ENCODE results near the gene DOCK1.

The DOCK1 gene

DNA sequence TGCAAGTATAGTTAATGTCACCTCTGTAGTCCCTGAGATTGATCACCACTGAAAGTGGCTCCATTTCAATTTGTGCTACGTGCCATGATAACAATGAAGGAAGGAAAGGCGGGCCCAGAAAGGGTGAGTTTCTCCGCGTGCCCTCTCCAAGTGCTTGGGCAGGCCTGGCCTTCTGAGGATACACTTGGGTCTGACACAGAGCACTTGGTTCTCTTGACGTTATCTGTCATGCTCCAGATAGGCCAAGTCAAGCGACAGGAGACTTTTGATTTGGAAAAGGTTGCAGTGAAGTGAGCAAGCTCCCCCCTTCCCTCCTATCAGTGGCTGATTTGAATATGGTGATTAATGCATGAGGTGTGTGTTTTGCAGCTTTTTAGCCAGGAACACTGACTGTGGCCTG, 452.0 kb downstream of the DOCK1 start:
- TF ChIP-seq, protein P1, sequence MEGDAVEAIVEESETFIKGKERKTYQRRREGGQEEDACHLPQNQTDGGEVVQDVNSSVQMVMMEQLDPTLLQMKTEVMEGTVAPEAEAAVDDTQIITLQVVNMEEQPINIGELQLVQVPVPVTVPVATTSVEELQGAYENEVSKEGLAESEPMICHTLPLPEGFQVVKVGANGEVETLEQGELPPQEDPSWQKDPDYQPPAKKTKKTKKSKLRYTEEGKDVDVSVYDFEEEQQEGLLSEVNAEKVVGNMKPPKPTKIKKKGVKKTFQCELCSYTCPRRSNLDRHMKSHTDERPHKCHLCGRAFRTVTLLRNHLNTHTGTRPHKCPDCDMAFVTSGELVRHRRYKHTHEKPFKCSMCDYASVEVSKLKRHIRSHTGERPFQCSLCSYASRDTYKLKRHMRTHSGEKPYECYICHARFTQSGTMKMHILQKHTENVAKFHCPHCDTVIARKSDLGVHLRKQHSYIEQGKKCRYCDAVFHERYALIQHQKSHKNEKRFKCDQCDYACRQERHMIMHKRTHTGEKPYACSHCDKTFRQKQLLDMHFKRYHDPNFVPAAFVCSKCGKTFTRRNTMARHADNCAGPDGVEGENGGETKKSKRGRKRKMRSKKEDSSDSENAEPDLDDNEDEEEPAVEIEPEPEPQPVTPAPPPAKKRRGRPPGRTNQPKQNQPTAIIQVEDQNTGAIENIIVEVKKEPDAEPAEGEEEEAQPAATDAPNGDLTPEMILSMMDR (IDR thresholded peaks at IDR 0.05; ENCODE audit: insufficient read depth, low read depth, low read length, missing control alignments) = no peak
- H3K4me3 ChIP-seq (ENCODE audit: low read length) = no peak overlapping the region

DNA sequence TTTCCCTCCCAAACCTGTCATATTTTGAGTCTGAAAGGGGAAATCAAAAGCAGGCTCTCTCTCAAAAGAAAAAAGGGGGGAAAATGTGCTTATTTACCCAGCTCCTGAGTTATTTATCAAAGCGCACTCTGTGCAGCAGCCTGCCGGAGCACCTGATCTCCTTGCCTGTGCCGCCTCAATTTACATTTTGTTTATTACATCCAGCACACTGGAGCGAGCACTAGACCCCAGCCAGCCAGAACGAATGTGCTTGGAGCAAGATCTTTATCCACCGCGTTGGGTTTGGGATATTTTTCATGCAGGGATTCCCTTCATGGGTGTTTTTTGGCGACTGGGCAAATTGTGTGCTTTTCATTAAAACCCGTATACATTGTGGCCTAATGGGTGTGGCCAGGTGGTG, 453.1 kb downstream of the DOCK1 start:
- no peak overlapping the region for H3K4me3 ChIP-seq (ENCODE audit: low read length)
- DNase-seq (ENCODE audit: low read depth) = no peak
- TF ChIP-seq, protein P1 (IDR thresholded peaks at IDR 0.05; ENCODE audit: insufficient read depth, low read depth, low read length, missing control alignments) = no peak

More for the DNA sequence above, 452.0 kb downstream of the DOCK1 start:
- DNase-seq (ENCODE audit: low read depth) = no peak

DNA sequence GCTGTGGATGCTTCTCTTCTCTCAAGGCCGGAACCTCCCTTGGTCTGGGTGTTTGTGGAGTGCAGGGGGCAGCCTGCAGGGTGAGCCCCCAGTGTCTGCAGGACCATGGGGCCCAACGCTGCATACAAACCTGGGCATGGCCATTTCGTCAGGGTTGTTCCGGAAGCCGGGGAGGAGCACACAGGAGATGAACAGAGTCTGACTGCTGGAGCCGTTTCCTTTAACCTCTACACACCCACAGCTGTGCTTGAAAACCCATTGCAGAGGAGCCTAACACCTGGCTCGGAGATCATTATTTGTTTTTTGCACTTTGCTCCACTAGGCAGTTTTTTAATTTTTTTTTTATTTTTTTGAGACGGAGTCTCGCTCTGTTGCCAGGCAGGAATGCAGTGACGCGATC, 458.8 kb downstream of the DOCK1 start:
- TF ChIP-seq, protein P1 (IDR thresholded peaks at IDR 0.05; ENCODE audit: insufficient read depth, low read depth, low read length, missing control alignments) = no peak
- DNase-seq (ENCODE audit: low read depth) = no peak
- H3K4me3 ChIP-seq (ENCODE audit: low read length) = no peak overlapping the region

DNA sequence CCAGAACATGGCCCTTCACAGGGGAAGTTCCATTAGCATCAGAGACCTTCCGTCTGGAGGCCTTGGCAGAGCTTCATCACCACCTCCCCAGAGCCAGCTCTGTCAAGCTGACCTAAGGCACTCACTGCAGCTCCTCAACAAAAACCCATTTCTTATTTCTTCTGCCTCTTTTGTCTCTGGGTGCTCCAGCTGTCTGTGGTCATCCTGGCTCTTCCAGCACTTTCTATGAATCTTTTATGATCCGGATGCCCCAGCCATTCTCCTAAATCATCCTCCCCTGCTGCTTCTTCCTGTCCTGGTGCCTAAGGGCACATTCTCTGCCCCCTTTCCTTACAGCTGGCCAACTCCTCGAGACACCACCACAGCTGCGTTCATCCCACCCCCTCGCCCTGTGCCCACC, 462.9 kb downstream of the DOCK1 start:
- no peak overlapping the region for H3K4me3 ChIP-seq (ENCODE audit: low read length)
- no peak for DNase-seq (ENCODE audit: low read depth)
- TF ChIP-seq, protein P1 (IDR thresholded peaks at IDR 0.05; ENCODE audit: insufficient read depth, low read depth, low read length, missing control alignments) = no peak

DNA sequence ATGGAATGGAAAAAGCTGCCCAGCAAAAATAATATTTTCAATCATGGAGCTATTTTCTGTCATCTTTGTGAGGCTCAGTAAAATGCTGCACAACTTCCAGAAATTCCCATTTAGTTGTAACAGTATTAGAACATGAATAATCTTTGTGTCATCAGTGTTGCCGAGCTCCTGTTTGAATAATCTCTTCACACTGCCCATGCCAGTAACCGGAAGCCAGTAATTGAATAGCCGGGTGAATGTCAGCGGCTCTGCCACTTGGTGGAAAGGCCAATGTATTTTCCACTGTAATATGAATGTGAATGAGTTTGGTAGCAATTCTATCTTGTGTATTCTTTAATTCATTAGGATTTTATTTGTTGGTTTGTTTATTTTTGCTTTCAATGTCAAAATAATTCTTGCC, 463.7 kb downstream of the DOCK1 start:
- DNase-seq (ENCODE audit: low read depth) = no peak
- TF ChIP-seq, protein P1 (IDR thresholded peaks at IDR 0.05; ENCODE audit: insufficient read depth, low read depth, low read length, missing control alignments) = no peak
- H3K4me3 ChIP-seq (ENCODE audit: low read length) = no peak overlapping the region

DNA sequence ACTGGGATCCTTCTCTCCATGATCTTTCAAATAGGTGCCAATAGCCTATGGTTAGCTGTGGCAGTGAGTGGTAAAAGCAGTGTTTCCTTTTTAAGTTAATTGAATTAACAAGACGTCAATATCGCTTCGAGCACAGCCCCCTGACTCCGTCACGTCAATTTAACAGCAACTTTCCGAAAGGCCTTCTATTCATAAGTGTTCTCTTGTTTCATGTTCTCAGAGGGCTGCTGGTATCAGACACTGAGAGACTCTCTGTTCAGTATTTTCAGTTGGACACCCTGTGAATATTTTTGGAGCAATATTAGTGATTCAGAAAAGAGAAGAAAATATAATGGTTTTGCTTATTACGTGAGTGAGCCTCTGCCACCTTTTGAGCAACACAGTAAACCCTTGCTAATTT, 465.4 kb downstream of the DOCK1 start:
- TF ChIP-seq, protein P1 (IDR thresholded peaks at IDR 0.05; ENCODE audit: insufficient read depth, low read depth, low read length, missing control alignments) = no peak
- no peak overlapping the region for H3K4me3 ChIP-seq (ENCODE audit: low read length)
- DNase-seq (ENCODE audit: low read depth) = no peak

DNA sequence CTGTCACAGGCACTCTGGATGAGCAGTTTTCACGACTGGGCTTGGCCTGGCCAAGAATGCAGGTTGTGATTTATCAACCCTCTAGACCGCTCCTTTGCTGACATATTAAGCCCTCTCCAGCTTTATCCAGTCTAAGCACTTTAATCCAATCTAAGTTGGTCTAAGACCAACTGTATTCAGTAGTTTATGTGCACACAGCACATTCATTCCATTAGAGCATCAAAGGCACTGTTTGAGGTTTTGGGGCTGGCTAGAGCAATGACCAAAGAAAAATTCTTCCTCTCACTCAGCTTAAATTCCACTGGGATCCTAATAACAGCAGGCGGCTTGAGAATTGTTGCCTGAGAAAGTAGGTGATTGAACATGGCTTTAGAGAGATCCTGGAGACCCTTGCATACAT, 467.1 kb downstream of the DOCK1 start:
- DNase-seq (ENCODE audit: low read depth) = no peak
- TF ChIP-seq, protein P1 (IDR thresholded peaks at IDR 0.05; ENCODE audit: insufficient read depth, low read depth, low read length, missing control alignments) = no peak
- no peak overlapping the region for H3K4me3 ChIP-seq (ENCODE audit: low read length)

All from epithelial cell of esophagus (primary cell).